IPS DF 6.9 (cell line): ENCODE data around the gene COL8A1.
"Not testable (repeated sequence)": the region's sequence is repeated elsewhere in the genome, so short reads cannot be mapped to it uniquely, and the experiment has no call there.

Experiments
- DNase-seq: peaks from one replicate; pipeline ENCODE4 v3.0.0-alpha.2; 2013; ENCODE audit warnings: low read depth, low spot score
- H3K27ac ChIP-seq: one replicate; pipeline ENCODE4 v1.5.1; 2013; ENCODE audit warnings: low read length, control low read depth
- H3K27me3 ChIP-seq: 2 replicates; pipeline ENCODE4 v1.6.1; 2013; ENCODE audit warnings: mild to moderate bottlenecking, low read length; ENCODE audit not compliant: control insufficient read depth, insufficient read depth
- H3K36me3 ChIP-seq: 2 replicates; pipeline ENCODE4 v1.6.1; 2013; ENCODE audit warnings: low read length; ENCODE audit not compliant: control insufficient read depth, insufficient read depth
- H3K4me1 ChIP-seq: 2 replicates; pipeline ENCODE4 v1.6.1; 2013; ENCODE audit warnings: low read length; ENCODE audit not compliant: control insufficient read depth, insufficient read depth
- H3K4me3 ChIP-seq: 2 replicates; pipeline ENCODE4 v1.5.1; 2013; ENCODE audit warnings: mild to moderate bottlenecking, low read length
- H3K9me3 ChIP-seq: 2 replicates; pipeline ENCODE4 v1.6.1; 2013; ENCODE audit warnings: low read length, inconsistent platforms; ENCODE audit not compliant: control insufficient read depth, insufficient read depth
- WGBS: extraction: QIAGEN DNeasy Blood & Tissue Kit; methylation state at CpG from one replicate; pipeline ENCODE4 v1.1.7; 2013; ENCODE audit warnings: mixed read lengths, missing lambda C conversion rate; ENCODE audit not compliant: insufficient read length, insufficient coverage; 5-methylcytosine and 5-hydroxymethylcytosine counted together

Gene COL8A1

DNA sequence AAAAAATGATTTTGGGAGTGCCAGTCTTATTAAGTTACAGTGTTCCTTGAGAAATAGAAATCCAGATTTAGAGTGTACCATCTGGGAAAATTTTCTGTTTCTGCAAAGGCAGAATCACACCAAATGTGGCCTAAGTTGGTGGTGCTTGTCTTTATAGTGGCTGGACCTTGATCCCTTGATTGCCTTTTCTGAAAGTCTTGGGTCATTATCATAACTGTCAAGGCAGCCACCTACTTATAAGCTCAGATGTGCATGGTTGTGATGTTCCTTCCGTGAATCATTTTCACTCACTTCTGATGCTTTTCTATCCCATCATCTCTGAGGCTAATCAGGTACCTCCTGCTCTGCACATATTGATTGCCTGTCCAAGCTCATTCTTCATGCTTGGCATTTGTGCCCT is 199.3 kb downstream of the COL8A1 start:
- H3K36me3 ChIP-seq = no peaks in the 10 kb centered on the region
- DNase-seq = no peak
- WGBS = no CpG with 5 or more reads among the region's 1 CpG

DNA sequence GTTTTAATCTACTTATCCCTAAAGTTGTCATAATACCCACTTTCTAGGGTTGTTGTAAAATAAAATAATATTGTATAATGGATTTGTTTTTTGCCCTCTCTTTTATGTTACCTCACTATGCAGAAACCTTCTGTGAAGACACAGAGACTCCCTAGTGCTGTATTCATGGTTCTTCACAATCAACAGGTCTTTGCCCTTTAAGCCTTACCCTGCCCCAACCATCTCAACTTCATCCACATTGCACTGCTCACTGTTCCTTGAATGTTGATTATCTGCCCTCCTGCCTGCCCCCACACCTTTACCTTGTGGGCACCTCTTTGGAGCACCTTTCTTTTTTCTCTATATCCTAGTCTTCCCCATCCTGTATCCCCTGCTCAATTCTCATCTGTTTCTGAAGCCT is 200.4 kb downstream of the COL8A1 start:
- Histone ChIP-seq H3K36me3 (no peaks in the 10 kb centered on the region), H3K27ac (no peak overlapping the region), H3K4me1 (no peaks in the 10 kb centered on the region), H3K4me3 (no peak overlapping the region), H3K27me3 (no peaks in the 10 kb centered on the region), H3K9me3 (no peaks in the 10 kb centered on the region)
- no peak for DNase-seq

More for the DNA sequence above, 199.3 kb downstream of the COL8A1 start:
- no peak overlapping the region for H3K27ac ChIP-seq
- H3K27me3 ChIP-seq = no peaks in the 10 kb centered on the region
- no peak overlapping the region for H3K4me3 ChIP-seq
- H3K4me1 ChIP-seq = no peaks in the 10 kb centered on the region
- H3K9me3 ChIP-seq = no peaks in the 10 kb centered on the region

DNA sequence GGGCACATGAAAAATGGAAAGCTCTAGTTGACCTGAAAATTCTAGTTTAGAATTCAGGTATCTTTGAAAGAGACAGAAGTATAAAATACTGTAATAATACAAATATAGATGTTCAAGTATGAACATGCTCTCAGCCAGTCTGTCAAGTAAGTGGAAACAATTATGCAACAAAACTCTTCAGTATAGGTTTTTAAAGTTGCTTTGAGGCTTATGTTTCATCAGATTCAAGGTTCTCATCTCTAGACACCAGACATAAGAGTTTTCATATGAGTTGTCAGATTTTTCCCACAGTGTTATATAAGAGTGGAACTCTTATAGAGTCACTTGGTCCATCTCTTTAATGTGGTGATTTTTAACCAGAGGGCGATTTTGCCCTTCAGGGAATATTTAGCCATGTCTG is 201.2 kb downstream of the COL8A1 start:
- Histone ChIP-seq H3K4me3 (no peak overlapping the region), H3K9me3 (no peaks in the 10 kb centered on the region), H3K27ac (no peak overlapping the region), H3K4me1 (no peaks in the 10 kb centered on the region), H3K27me3 (no peaks in the 10 kb centered on the region), H3K36me3 (no peaks in the 10 kb centered on the region)
- no CpG with 5 or more reads among the region's 1 CpG for WGBS
- no peak for DNase-seq

DNA sequence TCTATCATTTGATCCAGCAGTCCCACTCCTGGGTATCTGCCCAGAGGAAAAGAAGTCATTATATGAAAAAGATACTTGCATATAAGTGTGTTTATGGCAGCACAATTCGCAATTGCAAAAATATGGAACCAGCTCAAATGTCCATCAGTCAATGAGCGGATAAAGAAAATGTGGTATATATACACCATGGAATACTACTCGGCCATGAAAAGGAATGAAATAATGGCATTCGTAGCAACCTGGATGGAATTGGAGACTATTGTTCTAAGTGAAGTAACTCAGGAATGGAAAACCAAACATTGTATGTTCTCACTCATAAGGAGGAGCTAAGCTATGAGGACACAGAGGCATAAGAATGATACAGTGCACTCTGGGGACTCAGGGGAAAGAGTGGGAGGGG is 203.6 kb downstream of the COL8A1 start:
- H3K4me3 ChIP-seq, H3K9me3 ChIP-seq, H3K27ac ChIP-seq, H3K36me3 ChIP-seq, H3K4me1 ChIP-seq, H3K27me3 ChIP-seq, DNase-seq: not testable (repeated sequence)
- no CpG with 5 or more reads among the region's 4 CpGs for WGBS

DNA sequence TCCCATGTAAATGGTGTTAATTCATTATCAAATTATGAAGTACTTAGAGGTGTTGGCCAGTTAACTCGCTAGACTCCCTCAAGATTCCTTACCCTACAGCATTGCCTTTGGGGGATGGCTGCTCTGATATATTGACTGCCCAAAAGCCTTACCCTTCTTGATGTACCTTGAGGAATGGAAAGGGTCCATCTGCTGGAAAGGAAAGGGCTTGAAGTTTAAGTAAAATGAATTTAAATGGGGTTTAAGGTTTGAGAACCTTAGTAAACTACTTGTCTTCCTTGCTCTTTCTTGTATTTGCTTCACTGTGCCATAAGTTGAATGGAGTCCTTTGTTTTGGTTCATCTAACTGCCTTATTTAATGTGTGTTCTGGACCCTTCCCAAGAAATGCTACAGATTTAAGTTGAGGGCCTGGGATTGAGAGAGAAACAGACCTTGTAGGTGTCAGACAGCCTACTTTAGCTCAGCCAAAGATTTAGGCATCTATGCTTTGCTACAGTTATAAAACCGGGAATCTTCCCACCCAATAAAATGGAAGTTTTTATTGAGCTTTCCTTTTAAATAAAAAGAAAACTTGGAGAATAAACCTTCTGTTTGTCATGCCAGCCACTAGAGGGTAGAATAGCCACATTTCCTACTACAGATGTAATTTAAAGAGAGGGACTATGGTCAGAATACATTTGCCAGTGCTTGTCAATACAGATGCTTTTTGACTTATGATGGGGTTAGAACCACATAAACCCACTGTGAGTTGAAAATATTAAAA is 204.6 kb downstream of the COL8A1 start:
- WGBS = no CpG with 5 or more reads among the region's 2 CpGs
- no peak for DNase-seq
- Histone ChIP-seq H3K4me1 (no peaks in the 10 kb centered on the region), H3K27ac (no peak overlapping the region), H3K36me3 (no peaks in the 10 kb centered on the region), H3K4me3 (no peak overlapping the region), H3K9me3 (no peaks in the 10 kb centered on the region), H3K27me3 (no peaks in the 10 kb centered on the region)

DNA sequence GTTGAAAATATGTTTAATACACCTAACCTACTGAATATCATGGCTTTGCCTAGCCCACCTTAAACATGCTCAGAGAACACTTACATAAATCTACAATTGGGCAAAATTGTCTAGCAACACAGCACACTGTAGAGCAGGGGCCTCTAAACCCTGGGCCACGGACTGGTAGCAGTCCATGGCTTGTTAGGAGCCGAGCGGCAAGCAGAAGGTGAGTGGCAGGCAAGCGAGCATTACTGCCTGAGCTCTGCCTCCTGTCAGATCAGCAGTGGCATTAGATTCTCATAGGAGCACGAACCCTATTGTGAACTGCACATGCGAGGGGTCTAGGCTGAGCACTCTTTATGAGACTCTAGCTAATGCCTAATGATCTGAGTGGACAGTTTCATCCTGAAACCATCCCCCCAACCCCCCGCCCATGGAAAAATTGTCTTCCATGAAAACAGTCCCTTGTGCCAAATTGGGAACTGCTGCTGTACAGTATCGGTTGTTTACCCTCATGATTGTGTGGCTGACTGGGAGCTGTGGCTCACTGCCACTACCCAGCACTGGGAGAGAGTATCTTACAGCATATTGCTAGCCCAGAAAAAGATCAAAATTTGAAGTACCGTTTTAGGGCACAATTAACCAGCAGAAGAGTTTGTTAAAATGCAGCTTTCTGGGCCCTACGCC is 205.3 kb downstream of the COL8A1 start:
- DNase-seq = no peak
- Histone ChIP-seq H3K27me3 (no peaks in the 10 kb centered on the region), H3K9me3 (no peaks in the 10 kb centered on the region), H3K27ac (no peak overlapping the region), H3K36me3 (no peaks in the 10 kb centered on the region), H3K4me3 (no peak overlapping the region), H3K4me1 (no peaks in the 10 kb centered on the region)
- no CpG with 5 or more reads among the region's 10 CpGs for WGBS

DNA sequence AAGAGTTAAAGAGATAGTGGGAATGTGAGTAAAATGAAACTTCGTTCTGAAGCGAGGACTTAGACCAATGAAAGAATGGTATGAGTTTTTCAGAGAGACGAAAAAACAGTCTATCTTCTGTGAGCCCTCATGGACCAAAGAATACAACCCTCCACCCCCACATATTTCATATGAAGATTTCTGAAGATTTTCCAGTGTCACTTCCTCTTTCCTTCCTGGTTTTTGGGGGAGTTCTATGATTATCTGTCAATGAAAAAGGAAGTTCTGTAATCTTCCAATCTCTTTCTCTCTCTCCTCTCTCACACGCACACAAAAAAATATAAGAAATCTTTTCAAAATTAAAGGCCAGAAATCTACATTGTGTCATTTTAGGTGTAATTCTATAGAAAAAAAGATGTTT is 206.9 kb downstream of the COL8A1 start:
- no peaks in the 10 kb centered on the region for H3K36me3 ChIP-seq
- DNase-seq = no peak
- H3K27me3 ChIP-seq = no peaks in the 10 kb centered on the region
- H3K4me1 ChIP-seq = no peaks in the 10 kb centered on the region
- no peak overlapping the region for H3K27ac ChIP-seq
- 100% methylated on average over 2 of the region's 4 CpGs for WGBS
- no peaks in the 10 kb centered on the region for H3K9me3 ChIP-seq
- no peak overlapping the region for H3K4me3 ChIP-seq

DNA sequence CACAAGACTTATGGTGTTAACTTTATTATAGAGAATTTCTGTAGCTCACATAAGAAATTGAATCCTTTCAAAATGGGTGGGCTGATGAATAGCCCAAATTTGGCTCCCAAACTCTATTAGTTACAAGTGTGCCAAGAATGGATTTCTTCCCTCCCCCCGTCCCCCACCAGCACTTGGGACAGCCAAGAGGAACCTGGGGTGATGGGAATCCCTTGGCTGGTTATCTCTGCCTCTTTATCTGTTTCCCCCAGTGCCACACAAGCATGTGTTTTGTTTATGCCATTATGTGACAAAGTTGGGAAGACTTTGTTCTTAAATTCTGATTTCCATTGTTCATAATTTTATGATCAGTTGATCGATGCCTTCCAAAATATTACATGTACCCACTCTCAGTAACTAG is 207.6 kb downstream of the COL8A1 start:
- WGBS = no CpG with 5 or more reads among the region's 2 CpGs
- no peak overlapping the region for H3K27ac ChIP-seq
- H3K27me3 ChIP-seq = no peaks in the 10 kb centered on the region
- DNase-seq = no peak
- H3K4me3 ChIP-seq = no peak overlapping the region
- no peaks in the 10 kb centered on the region for H3K9me3 ChIP-seq
- 0 out of 2 replicates have a peak, but pooled peaks cover 2% of the 10 kb centered on the region for H3K4me1 ChIP-seq
- no peaks in the 10 kb centered on the region for H3K36me3 ChIP-seq

DNA sequence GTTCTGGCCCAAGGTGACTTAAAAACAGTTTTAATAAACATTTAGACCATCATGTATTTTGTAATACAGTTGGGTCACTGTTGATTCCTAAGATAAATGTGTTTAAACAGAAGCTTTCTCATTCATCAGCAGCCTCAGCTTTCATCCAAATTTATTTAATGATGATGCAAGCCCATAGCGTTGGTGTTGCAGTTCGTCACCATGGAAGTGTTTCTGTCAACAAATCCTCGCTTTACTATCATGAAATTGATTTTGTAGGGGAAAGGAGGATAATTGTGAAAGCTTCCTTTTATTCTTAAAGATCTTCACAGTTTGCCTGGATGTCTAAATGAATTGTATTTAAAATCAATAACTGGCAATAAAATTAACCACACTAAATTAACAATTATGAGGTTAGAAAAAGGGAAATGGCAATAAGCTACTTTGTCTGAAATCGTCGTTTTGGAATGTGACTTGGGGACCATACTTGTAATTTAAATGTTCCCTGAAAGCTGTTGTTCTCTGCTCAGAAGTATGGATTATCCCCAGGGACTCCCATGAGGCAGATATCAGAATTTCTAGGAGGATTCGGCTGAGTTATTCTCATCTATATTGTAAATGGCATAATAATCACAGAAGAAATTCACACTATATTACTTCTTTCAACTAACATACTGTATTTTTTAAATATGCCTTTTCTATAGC is 208.2 kb downstream of the COL8A1 start:
- Histone ChIP-seq H3K4me3 (no peak overlapping the region), H3K27ac (no peak overlapping the region), H3K9me3 (no peaks in the 10 kb centered on the region), H3K36me3 (no peaks in the 10 kb centered on the region), H3K4me1 (0 out of 2 replicates have a peak, but pooled peaks cover 2% of the 10 kb centered on the region), H3K27me3 (no peaks in the 10 kb centered on the region)
- no CpG with 5 or more reads among the region's 6 CpGs for WGBS
- DNase-seq = no peak

DNA sequence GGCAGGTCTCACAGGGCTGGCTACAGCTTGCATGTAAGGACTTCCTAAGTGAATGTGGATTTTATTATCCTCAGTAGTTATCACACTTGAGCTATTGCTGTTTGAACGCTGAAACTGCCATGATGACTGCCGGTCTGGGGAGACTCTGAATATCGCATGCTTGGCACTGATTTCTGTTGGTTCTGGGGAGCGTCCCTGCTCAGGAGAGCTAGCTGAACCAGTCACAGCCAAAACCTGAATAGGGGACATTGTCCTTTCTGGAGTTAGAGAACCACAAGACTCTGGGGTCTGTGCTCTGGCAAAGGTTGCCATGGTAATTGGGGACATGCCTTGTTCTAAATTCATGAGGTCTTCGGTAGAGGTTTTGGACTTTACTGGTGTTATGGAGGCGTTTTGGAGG is 210.0 kb downstream of the COL8A1 start:
- Histone ChIP-seq H3K9me3 (no peaks in the 10 kb centered on the region), H3K27me3 (no peaks in the 10 kb centered on the region), H3K4me3 (no peak overlapping the region), H3K27ac (no peak overlapping the region), H3K36me3 (no peaks in the 10 kb centered on the region), H3K4me1 (0 out of 2 replicates have a peak, but pooled peaks cover 2% of the 10 kb centered on the region)
- no peak for DNase-seq
- no CpG with 5 or more reads among the region's 6 CpGs for WGBS
